IPS-18c (cell line): ENCODE results near the gene KRTAP5-2.
"Not testable (repeated sequence)": the region's sequence is repeated elsewhere in the genome, so short reads cannot be mapped to it uniquely, and the experiment has no call there.

Source experiments
- H3K4me3 ChIP-seq: 2 replicates; pipeline ENCODE4 v1.7.0; 2013; ENCODE audit warnings: low read depth, mild to moderate bottlenecking, low read length, moderate library complexity; ENCODE audit not compliant: insufficient read depth
- H3K9me3 ChIP-seq: one replicate; pipeline ENCODE4 v1.6.1; 2013; ENCODE audit warnings: mild to moderate bottlenecking, low read length, moderate library complexity; ENCODE audit not compliant: control insufficient read depth, insufficient read depth

The KRTAP5-2 gene

GRCh38 chr11:1630271-1630670, 32.2 kb upstream of the KRTAP5-2 start:
- Histone ChIP-seq H3K9me3 (no peaks in the 10 kb centered on the region), H3K4me3 (no peak overlapping the region)

- no peak within 1 kb of the TSS for H3K4me3 ChIP-seq
Measured at GRCh38 chr11:1629326-1630185, 31.5 kb upstream of the KRTAP5-2 start, which contains the start of gene KRTAP5-5. KRTAP5-5 (plus strand) TSS chr11:1629775; CDS start chr11:1629841, 66 bp downstream.

GRCh38 chr11:1628506-1629325, 30.6 kb upstream of the KRTAP5-2 start:
- no peaks in the 10 kb centered on the region for H3K9me3 ChIP-seq
- H3K4me3 ChIP-seq = no peak overlapping the region

More at GRCh38 chr11:1629326-1630185, 31.5 kb upstream of the KRTAP5-2 start, which contains the start of gene KRTAP5-5:
- H3K9me3 ChIP-seq = no peaks in the 10 kb centered on the region

- Histone ChIP-seq H3K9me3 (no peaks in the 10 kb centered on the region), H3K4me3 (no peak overlapping the region)
Measured at GRCh38 chr11:1625541-1625940, 27.4 kb upstream of the KRTAP5-2 start.

- Histone ChIP-seq H3K4me3 (no peak overlapping the region), H3K9me3 (no peaks in the 10 kb centered on the region)
Measured at GRCh38 chr11:1624621-1625020, 26.5 kb upstream of the KRTAP5-2 start.

- H3K4me3 ChIP-seq = no peak overlapping the region
- no peaks in the 10 kb centered on the region for H3K9me3 ChIP-seq
Measured at GRCh38 chr11:1623716-1624115, 25.6 kb upstream of the KRTAP5-2 start.

GRCh38 chr11:1622086-1622485, 24.0 kb upstream of the KRTAP5-2 start, which contains the start of gene KRTAP5-4:
KRTAP5-4 (minus strand) TSS chr11:1622138; CDS start chr11:1622093, 45 bp downstream.
- no peak within 1 kb of the TSS for H3K4me3 ChIP-seq

GRCh38 chr11:1619449-1619848, 21.4 kb upstream of the KRTAP5-2 start:
- Histone ChIP-seq H3K9me3 (no peaks in the 10 kb centered on the region), H3K4me3 (no peak overlapping the region)

More at GRCh38 chr11:1622086-1622485, 24.0 kb upstream of the KRTAP5-2 start, which contains the start of gene KRTAP5-4:
- H3K9me3 ChIP-seq = no peaks in the 10 kb centered on the region

- Histone ChIP-seq H3K4me3 (no peak overlapping the region), H3K9me3 (no peaks in the 10 kb centered on the region)
Measured at GRCh38 chr11:1618231-1618630, 20.1 kb upstream of the KRTAP5-2 start.

- H3K4me3 ChIP-seq = no peak within 1 kb of the TSS
- H3K9me3 ChIP-seq = peaks cover 2% of the 10 kb centered on the region
Measured at GRCh38 chr11:1608363-1608762, 10.3 kb upstream of the KRTAP5-2 start, which contains the start of gene KRTAP5-3. KRTAP5-3 (minus strand) TSS chr11:1608463; CDS start chr11:1608385, 78 bp downstream.

GRCh38 chr11:1607901-1608300, 9.8 kb upstream of the KRTAP5-2 start:
- not testable (repeated sequence) for H3K4me3 ChIP-seq, H3K9me3 ChIP-seq

GRCh38 chr11:1607156-1607845, 9.2 kb upstream of the KRTAP5-2 start:
- not testable (repeated sequence) for H3K9me3 ChIP-seq, H3K4me3 ChIP-seq

- H3K4me3 ChIP-seq, H3K9me3 ChIP-seq: not testable (repeated sequence)
Measured at GRCh38 chr11:1605923-1606322, 7.8 kb upstream of the KRTAP5-2 start.

- H3K4me3 ChIP-seq = no peak overlapping the region
- no peaks in the 10 kb centered on the region for H3K9me3 ChIP-seq
Measured at GRCh38 chr11:1604711-1605110, 6.6 kb upstream of the KRTAP5-2 start.

- no peak overlapping the region for H3K4me3 ChIP-seq
- no peaks in the 10 kb centered on the region for H3K9me3 ChIP-seq
Measured at GRCh38 chr11:1604181-1604580, 6.1 kb upstream of the KRTAP5-2 start.

- H3K4me3 ChIP-seq = no peak overlapping the region
- no peaks in the 10 kb centered on the region for H3K9me3 ChIP-seq
Measured at GRCh38 chr11:1603629-1604028, 5.5 kb upstream of the KRTAP5-2 start.

- H3K9me3 ChIP-seq, H3K4me3 ChIP-seq: not testable (repeated sequence)
Measured at GRCh38 chr11:1601663-1602062, 3.6 kb upstream of the KRTAP5-2 start.
